ENCODE results near the gene SIRT7. TPM values are rescaled to one million over a fixed set of nuclear protein-coding genes. Genes with fewer than 3 reads are reported as not detected.
A peak's percentile ranks its signal among the peaks of the same experiment; 100 is the strongest.

The SIRT7 gene
- total and polyA plus RNA-seq, 12 donors, result 4.2 to 49.8 (median 14.6) TPM

DNA sequence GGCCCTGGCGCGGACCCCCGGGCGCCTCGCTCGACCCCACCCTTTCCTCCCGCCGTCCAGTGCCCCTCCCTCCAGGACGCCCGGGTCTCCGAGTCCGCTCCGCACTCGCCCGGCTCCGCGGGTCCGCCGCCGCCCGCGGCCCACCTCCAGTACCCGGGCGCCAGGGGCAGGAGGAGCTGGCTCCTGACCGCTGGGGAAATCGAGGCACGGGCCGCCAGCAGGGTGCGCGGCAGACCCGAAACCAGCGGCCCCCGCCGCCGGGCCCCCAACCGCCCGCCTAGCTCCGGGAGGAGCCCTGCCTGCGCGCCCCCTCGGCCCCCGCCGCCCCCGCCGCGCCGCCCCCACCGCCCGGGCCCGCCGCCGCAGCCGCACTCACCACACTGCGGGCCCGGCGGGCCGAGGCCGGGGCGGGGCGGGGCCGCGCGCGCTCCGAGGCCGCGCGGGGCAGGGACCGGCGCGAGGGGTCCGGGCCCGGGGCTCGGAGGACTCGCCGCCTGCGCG is 9.2 kb upstream of the SIRT7 start:
- 0% methylated on average over 42 to 62 of the region's 78 CpGs; no CpG with 5 or more reads in 2 of the 4 donors for WGBS, 4 donors
- TF ChIP-seq, protein P1, sequence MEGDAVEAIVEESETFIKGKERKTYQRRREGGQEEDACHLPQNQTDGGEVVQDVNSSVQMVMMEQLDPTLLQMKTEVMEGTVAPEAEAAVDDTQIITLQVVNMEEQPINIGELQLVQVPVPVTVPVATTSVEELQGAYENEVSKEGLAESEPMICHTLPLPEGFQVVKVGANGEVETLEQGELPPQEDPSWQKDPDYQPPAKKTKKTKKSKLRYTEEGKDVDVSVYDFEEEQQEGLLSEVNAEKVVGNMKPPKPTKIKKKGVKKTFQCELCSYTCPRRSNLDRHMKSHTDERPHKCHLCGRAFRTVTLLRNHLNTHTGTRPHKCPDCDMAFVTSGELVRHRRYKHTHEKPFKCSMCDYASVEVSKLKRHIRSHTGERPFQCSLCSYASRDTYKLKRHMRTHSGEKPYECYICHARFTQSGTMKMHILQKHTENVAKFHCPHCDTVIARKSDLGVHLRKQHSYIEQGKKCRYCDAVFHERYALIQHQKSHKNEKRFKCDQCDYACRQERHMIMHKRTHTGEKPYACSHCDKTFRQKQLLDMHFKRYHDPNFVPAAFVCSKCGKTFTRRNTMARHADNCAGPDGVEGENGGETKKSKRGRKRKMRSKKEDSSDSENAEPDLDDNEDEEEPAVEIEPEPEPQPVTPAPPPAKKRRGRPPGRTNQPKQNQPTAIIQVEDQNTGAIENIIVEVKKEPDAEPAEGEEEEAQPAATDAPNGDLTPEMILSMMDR (IDR thresholded peaks at IDR 0.05), result no peak
- intact Hi-C loops (cut with DNase I), result no loop called here
- DNase-seq, result no peak
- H3K27me3 ChIP-seq, result no peaks in the 10 kb centered on the region
- peaks cover 39 to 45% of the 10 kb centered on the region in 2 donors for H3K4me1 ChIP-seq (replicated peaks in 1 of 2)
- peak overlapping the region; percentile 91 to 99 (median 95) for H3K27ac ChIP-seq
- peak overlapping the region; percentile 37 to 100 (median 78) for H3K4me3 ChIP-seq
- H3K36me3 ChIP-seq (replicated peaks in 1 of 2), result peaks cover 0 to 6% of the 10 kb centered on the region in 2 donors
- H3K9me3 ChIP-seq (replicated peaks in 1 of 3), result no peaks in the 10 kb centered on the region

DNA sequence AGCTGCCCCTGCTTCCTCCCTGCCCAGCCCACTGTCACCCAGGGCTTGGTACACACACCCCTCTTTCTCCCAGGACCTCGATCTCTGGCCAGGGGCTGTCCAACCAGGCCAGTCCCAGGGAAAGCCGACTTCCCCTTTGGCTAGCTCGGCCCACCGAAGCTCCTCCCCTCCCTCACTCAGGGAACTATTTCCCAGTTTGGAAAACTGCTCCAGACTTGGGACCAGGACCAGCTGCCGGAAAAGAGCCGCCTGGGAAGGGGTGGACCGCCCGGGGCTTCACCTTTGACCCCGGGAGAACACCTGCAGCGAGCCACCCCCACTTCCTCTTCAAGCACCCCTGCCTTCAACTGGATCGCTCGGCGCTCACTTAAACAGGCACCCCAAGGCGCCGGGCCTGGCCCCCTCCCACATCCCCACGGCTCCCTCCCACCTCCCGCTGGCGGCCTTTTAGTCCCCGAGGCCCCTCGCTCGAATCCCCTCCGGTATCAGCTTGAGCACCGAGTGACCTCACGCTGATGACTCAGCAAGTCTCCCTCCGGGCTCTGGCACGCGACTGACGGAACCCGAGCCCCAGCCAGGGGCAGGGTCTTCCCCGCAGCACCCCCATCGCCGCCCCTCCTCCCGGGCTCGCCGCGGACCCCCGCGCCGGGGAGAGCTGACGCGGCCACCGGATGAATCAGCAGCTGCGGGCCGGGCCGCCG is 8.6 kb upstream of the SIRT7 start:
- TF ChIP-seq, protein P1 (IDR thresholded peaks at IDR 0.05), result peak in 1 of 6 experiments; percentile 8
- peak; percentile 32 to 65 for TF ChIP-seq POLR2A (IDR thresholded peaks at IDR 0.05)
- H3K27me3 ChIP-seq, result no peaks in the 10 kb centered on the region
- no peaks in the 10 kb centered on the region for H3K9me3 ChIP-seq (replicated peaks in 1 of 3)
- peak overlapping the region; percentile 91 to 99 (median 95) for H3K27ac ChIP-seq
- intact Hi-C loops (cut with DNase I), result no loop called here
- DNase-seq, result peak; percentile 72 to 90 (median 85)
- H3K4me3 ChIP-seq, result peak overlapping the region; percentile 37 to 100 (median 78)
- H3K36me3 ChIP-seq (replicated peaks in 1 of 2), result peaks cover 0 to 12% of the 10 kb centered on the region in 2 donors
- H3K4me1 ChIP-seq (replicated peaks in 1 of 2), result peaks cover 39 to 46% of the 10 kb centered on the region in 2 donors
- 0 to 1% (median 1%) methylated on average over 21 to 46 of the region's 46 CpGs for WGBS, 4 donors

DNA sequence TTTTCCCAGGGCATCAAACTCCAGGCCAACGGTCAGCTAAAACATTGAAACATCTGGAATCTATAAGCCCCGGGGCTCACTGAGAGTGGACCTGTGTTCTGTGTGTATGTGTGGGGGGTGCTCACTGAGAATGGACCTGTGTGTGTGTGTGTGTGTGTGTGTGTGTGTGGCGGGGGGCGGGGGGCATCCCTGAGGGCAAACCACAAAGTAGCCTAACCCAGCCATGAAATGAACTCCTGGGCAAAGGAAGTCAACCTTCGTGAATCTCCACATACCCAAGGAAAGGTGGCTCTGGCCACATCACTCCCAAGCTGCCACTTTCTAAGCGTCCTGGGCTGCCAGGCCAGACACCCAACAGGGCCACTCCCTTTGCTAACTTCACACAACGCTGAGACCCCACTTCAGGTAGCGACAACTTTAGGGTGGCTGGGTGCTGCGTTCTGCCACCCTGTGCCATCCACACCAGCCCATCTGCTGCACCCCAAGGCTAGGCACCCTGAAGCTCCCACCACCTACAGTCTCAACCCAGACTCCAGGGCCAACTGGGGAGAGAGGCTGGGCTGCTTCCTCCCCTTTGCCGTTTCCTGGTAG is 8.0 kb upstream of the SIRT7 start:
- Histone ChIP-seq H3K27me3 (no peaks in the 10 kb centered on the region), H3K9me3 (replicated peaks in 1 of 3) (no peaks in the 10 kb centered on the region), H3K4me1 (replicated peaks in 1 of 2) (peaks cover 39 to 47% of the 10 kb centered on the region in 2 donors), H3K36me3 (replicated peaks in 1 of 2) (peaks cover 0 to 14% of the 10 kb centered on the region in 2 donors), H3K27ac (peak overlapping the region; percentile 91 to 99 (median 95)), H3K4me3 (peak overlapping the region in 2 of 4 donors; percentile 89 to 100)
- intact Hi-C loops (cut with DNase I), result no loop called here
- WGBS, 4 donors, result 52 to 58% (median 57%) methylated on average over 6 to 10 of the region's 10 CpGs
- no peak for TF ChIP-seq POLR2A (IDR thresholded peaks at IDR 0.05)
- TF ChIP-seq, protein P1 (IDR thresholded peaks at IDR 0.05), result no peak
- DNase-seq, result no peak

All from adrenal gland (tissue), 12 donors.